IMR-90 (cell line): Measurements from ENCODE around the gene TBC1D1. TPM values are rescaled to one million over a fixed set of nuclear protein-coding genes. Genes with fewer than 3 reads are reported as not detected.

Experiments
- ATAC-seq: fragments of 200-7000 bp; cut with Tn5 transposase; 2 replicates; pipeline ENCODE4 v1.9.1; 2020; ENCODE audit warnings: low read depth, mild to moderate bottlenecking, moderate library complexity
- BruUV-seq: library from RNA; stranded (reverse); fragments of 400-500 nt; replicated peaks from 2 replicates; lab custom pipeline; 2021; lab: Mats Ljungman, UMichigan
- CTCF ChIA-PET: fragments of 300-600 bp; formaldehyde crosslinking; extraction: SDS; loops from one replicate; lab custom pipeline; 2021; ENCODE audit warnings: antibody characterized with exemption; lab: Yijun Ruan, JAX
- POLR2A ChIA-PET: fragments of 300-600 bp; sonication (Branson Sonifier 250); formaldehyde crosslinking; loops from one replicate; lab custom pipeline; 2022; ENCODE audit warnings: antibody characterized with exemption; ENCODE audit not compliant: unreplicated experiment; lab: Charles Lee
- DNase-seq: peaks from one replicate; pipeline ENCODE4 v3.0.0; 2013
- H2AFZ ChIP-seq: replicated peaks from 2 replicates; pipeline ENCODE3; 2013; ENCODE audit warnings: low read length, mild to moderate bottlenecking; ENCODE audit not compliant: poor library complexity
- H2AK5ac ChIP-seq: 2 replicates; pipeline ENCODE4 v1.6.1; 2013; ENCODE audit warnings: low read depth, low read length, inconsistent platforms
- H2AK9ac ChIP-seq: replicated peaks from 2 replicates; pipeline ENCODE3; 2013; ENCODE audit warnings: mild to moderate bottlenecking, low read depth, low read length, moderate library complexity; ENCODE audit not compliant: poor library complexity
- H2BK120ac ChIP-seq: 2 replicates; pipeline ENCODE4 v1.6.1; 2013; ENCODE audit warnings: low read depth, low read length, inconsistent platforms
- H2BK15ac ChIP-seq: 3 replicates; pipeline ENCODE4 v1.6.1; 2013; ENCODE audit warnings: low read depth, low read length, inconsistent platforms
- H2BK20ac ChIP-seq: 2 replicates; pipeline ENCODE4 v1.6.1; 2013; ENCODE audit warnings: low read depth, mild to moderate bottlenecking, inconsistent platforms, low read length, moderate library complexity
- H2BK5ac ChIP-seq: 2 replicates; pipeline ENCODE4 v1.6.1; 2013; ENCODE audit warnings: mild to moderate bottlenecking, low read depth, low read length, inconsistent platforms; ENCODE audit not compliant: poor library complexity, severe bottlenecking
- H3K14ac ChIP-seq: replicated peaks from 2 replicates; pipeline ENCODE4 v1.6.1; 2013; ENCODE audit warnings: low read depth, low read length, inconsistent platforms
- H3K18ac ChIP-seq: 2 replicates; pipeline ENCODE4 v1.6.1; 2013; ENCODE audit warnings: low read depth, low read length, control low read depth
- H3K23ac ChIP-seq: 2 replicates; pipeline ENCODE4 v1.6.1; 2013; ENCODE audit warnings: low read depth, low read length, inconsistent platforms
- H3K27ac ChIP-seq: 2 replicates; pipeline ENCODE4 v1.5.1; 2013; ENCODE audit warnings: mild to moderate bottlenecking, control low read depth, low read length; ENCODE audit not compliant: insufficient read depth
- H3K27me3 ChIP-seq: 2 replicates; pipeline ENCODE4 v1.6.1; 2013; ENCODE audit warnings: low read length; ENCODE audit not compliant: control insufficient read depth, insufficient read depth
- H3K36me3 ChIP-seq: 2 replicates; pipeline ENCODE4 v1.6.1; 2013; ENCODE audit warnings: low read length, mixed read lengths; ENCODE audit not compliant: control insufficient read depth, insufficient read depth
- H3K4ac ChIP-seq: 2 replicates; pipeline ENCODE4 v1.6.1; 2013; ENCODE audit warnings: low read depth, low read length, inconsistent platforms
- H3K4me1 ChIP-seq: 2 replicates; pipeline ENCODE4 v1.6.1; 2013; ENCODE audit warnings: low read length, mixed read lengths; ENCODE audit not compliant: control insufficient read depth, insufficient read depth
- H3K4me2 ChIP-seq: 2 replicates; pipeline ENCODE4 v1.6.1; 2013; ENCODE audit warnings: low read depth, mild to moderate bottlenecking, control low read depth, low read length, moderate library complexity
- H3K4me3 ChIP-seq: 2 replicates; pipeline ENCODE4 v1.5.1; 2013; ENCODE audit warnings: low read depth, mild to moderate bottlenecking, control low read depth, low read length, moderate library complexity; ENCODE audit not compliant: insufficient read depth
- H3K56ac ChIP-seq: 2 replicates; pipeline ENCODE4 v1.6.1; 2013; ENCODE audit warnings: low read length, inconsistent platforms; ENCODE audit not compliant: insufficient read depth; ENCODE audit errors: extremely low read depth
- H3K79me1 ChIP-seq, 2 experiments: 2 replicates each; pipeline ENCODE4 v1.6.1; 2013; ENCODE audit warnings: low read length in 2 of 2, inconsistent platforms in 1 of 2, low read depth in 1 of 2
- H3K9ac ChIP-seq: 2 replicates; pipeline ENCODE4 v1.6.1; 2013; ENCODE audit warnings: low read depth, low read length, control low read depth
- H3K9me1 ChIP-seq: 2 replicates; pipeline ENCODE4 v1.6.1; 2013; ENCODE audit warnings: low read length, inconsistent platforms; ENCODE audit not compliant: insufficient read depth
- H3K9me3 ChIP-seq: 2 replicates; pipeline ENCODE4 v1.6.1; 2013; ENCODE audit warnings: low read length; ENCODE audit not compliant: control insufficient read depth, insufficient read depth
- H4K20me1 ChIP-seq: 2 replicates; pipeline ENCODE4 v1.6.1; 2013; ENCODE audit warnings: low read length, inconsistent platforms; ENCODE audit not compliant: insufficient read depth
- H4K5ac ChIP-seq: 2 replicates; pipeline ENCODE4 v1.6.1; 2013; ENCODE audit warnings: mild to moderate bottlenecking, low read depth, low read length, control low read depth
- H4K8ac ChIP-seq, 2 experiments: 2 replicates each; pipeline ENCODE4 v1.6.1; 2013; ENCODE audit warnings: low read depth in 2 of 2, low read length in 2 of 2, control low read depth in 1 of 2, inconsistent platforms in 1 of 2
- H4K91ac ChIP-seq: 2 replicates; pipeline ENCODE4 v1.6.1; 2013; ENCODE audit warnings: low read depth, low read length, inconsistent platforms; ENCODE audit not compliant: insufficient read depth
- BHLHE40 ChIP-seq: fragments of 150-350 bp; IDR thresholded peaks from 2 replicates; pipeline ENCODE4 v1.6.1; 2016; ENCODE audit warnings: mild to moderate bottlenecking, low read depth, low read length
- CHD1 ChIP-seq: IDR thresholded peaks from 2 replicates; pipeline ENCODE4 v1.6.1; 2012; ENCODE audit warnings: low read depth, low read length, improper control_type of control experiment
- FOS ChIP-seq: fragments of 150-350 bp; IDR thresholded peaks from 2 replicates; pipeline ENCODE4 v1.6.1; 2016; ENCODE audit warnings: low read depth, low read length
- MAFK ChIP-seq: IDR thresholded peaks from 2 replicates; pipeline ENCODE4 v1.6.1; 2012; ENCODE audit warnings: low read depth, low read length, improper control_type of control experiment
- MXI1 ChIP-seq: IDR thresholded peaks from 2 replicates; pipeline ENCODE4 v1.6.1; 2012; ENCODE audit warnings: low read depth, mild to moderate bottlenecking, low read length, moderate library complexity, borderline replicate concordance
- NFE2L2 ChIP-seq: fragments of 150-350 bp; IDR thresholded peaks from 2 replicates; pipeline ENCODE4 v1.6.1; 2016; ENCODE audit warnings: low read depth, mild to moderate bottlenecking, low read length
- POLR2A ChIP-seq: IDR thresholded peaks from 2 replicates; pipeline ENCODE4 v1.6.1; 2012; ENCODE audit warnings: mild to moderate bottlenecking, low read depth, low read length
- RFX5 ChIP-seq: IDR thresholded peaks from 2 replicates; pipeline ENCODE4 v1.8.0; 2012; ENCODE audit warnings: low read depth, mild to moderate bottlenecking, low read length, moderate library complexity
- SMC3 ChIP-seq: fragments of 150-350 bp; IDR thresholded peaks from 2 replicates; pipeline ENCODE4 v1.6.1; 2016; ENCODE audit warnings: low read depth, mild to moderate bottlenecking, antibody characterized with exemption, low read length, moderate library complexity
- USF2 ChIP-seq: fragments of 150-350 bp; IDR thresholded peaks from 2 replicates; pipeline ENCODE4 v1.6.1; 2017; ENCODE audit warnings: mild to moderate bottlenecking, antibody characterized with exemption, low read length, low read depth
- WGBS, 2 experiments: methylation state at CpG; one replicate each; pipeline versions ENCODE4 v1.1.5 to v1.1.7; 2013; ENCODE audit warnings: missing lambda C conversion rate in 2 of 2; ENCODE audit not compliant: insufficient read length in 1 of 2; ENCODE audit errors: extremely low coverage in 2 of 2; 5-methylcytosine and 5-hydroxymethylcytosine counted together
- dilution Hi-C: fragments of 300-500 bp; cut with HindIII; formaldehyde crosslinking; loops from one replicate; pipeline ENCODE4 v1.14.3; 2018; ENCODE audit warnings: low sequenced_read_pairs; ENCODE audit not compliant: unreplicated experiment
- in situ Hi-C: fragments of 300-500 bp; cut with MboI; formaldehyde crosslinking; loops from 3 replicates; pipeline ENCODE4 v1.14.3; 2019; ENCODE audit warnings: low sequenced_read_pairs, inconsistent platforms, mixed read lengths
- intact Hi-C: fragments of 100-400 bp; cut with micrococcal nuclease; formaldehyde crosslinking; loops from 2 replicates; pipeline ENCODE4 v1.10.0; 2022
- polyA plus RNA-seq, 3 experiments: library from polyadenylated mRNA; depleted of rRNA; stranded (reverse); fragments of >200 nt; gene quantifications; 2 replicates each; pipeline ENCODE4 v1.2.3, GENCODE V29; 2012; ENCODE audit warnings: low replicate concordance in 1 of 3
- total RNA-seq: library from RNA; depleted of rRNA; stranded (reverse); fragments of >200 nt; gene quantifications from 2 replicates; pipeline ENCODE4 v1.2.3, GENCODE V29; 2012
- TF ChIP-seq, protein P1 (sequence below): conservative IDR thresholded peaks from 2 replicates; pipeline ENCODE4 v1.5.1; 2012; ENCODE audit warnings: mild to moderate bottlenecking, low read depth, low read length, improper control_type of control experiment

TBC1D1 gene
- total and polyA plus RNA-seq, 2 of the 4 experiments (the other 2 are of a cell fraction), result 42.4 to 104 TPM

DNA sequence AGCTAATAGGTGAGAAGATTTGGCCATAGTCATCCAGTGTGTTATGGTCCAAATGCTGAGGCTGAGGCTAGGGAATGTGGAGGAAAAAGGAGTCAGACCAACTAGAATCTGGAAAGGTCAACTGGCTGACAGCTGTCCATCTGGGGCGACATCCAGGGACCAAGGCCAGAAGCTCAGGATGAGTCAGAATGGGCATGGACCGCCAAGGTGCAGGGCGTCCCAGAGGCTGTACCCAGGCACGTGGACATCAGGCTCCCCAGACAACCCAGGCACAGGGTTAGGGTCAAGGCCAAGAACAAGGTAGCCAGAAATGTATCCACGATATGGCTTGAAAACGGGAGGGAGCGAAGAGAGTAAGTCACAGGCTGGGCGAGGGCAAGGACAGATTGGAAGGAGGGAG is 43.2 kb downstream of the TBC1D1 start:
- POLR2A ChIA-PET, result no interaction called here
- Histone ChIP-seq H4K8ac (no peak overlapping the region), H2BK120ac (no peak overlapping the region), H3K9me1 (no peaks in the 10 kb centered on the region), H3K79me1 (no peaks in the 10 kb centered on the region), H3K9me3 (no peaks in the 10 kb centered on the region), H3K27ac (no peak overlapping the region), H3K18ac (no peak overlapping the region), H3K9ac (no peak overlapping the region), H3K4ac (no peak overlapping the region), H3K27me3 (peaks cover 49% of the 10 kb centered on the region), H3K23ac (no peak overlapping the region), H3K14ac (no peak overlapping the region), H2BK20ac (no peak overlapping the region), H2AFZ (no peak overlapping the region), H2BK15ac (no peak overlapping the region), H3K56ac (no peak overlapping the region), H3K36me3 (no peaks in the 10 kb centered on the region), H4K5ac (no peak overlapping the region), H3K4me3 (no peak overlapping the region), H2AK9ac (no peak overlapping the region), H3K4me2 (no peak overlapping the region), H2BK5ac (no peak overlapping the region), H2AK5ac (no peak overlapping the region), H4K20me1 (no peaks in the 10 kb centered on the region), H3K4me1 (no peaks in the 10 kb centered on the region), H4K91ac (no peak overlapping the region)
- intact Hi-C loops (no loop called here), dilution Hi-C loops (no loop called here), in situ Hi-C loops (no loop called here)
- ATAC-seq (no peak), DNase-seq (no peak)
- CTCF ChIA-PET, result no interaction called here
- TF ChIP-seq, protein P1, sequence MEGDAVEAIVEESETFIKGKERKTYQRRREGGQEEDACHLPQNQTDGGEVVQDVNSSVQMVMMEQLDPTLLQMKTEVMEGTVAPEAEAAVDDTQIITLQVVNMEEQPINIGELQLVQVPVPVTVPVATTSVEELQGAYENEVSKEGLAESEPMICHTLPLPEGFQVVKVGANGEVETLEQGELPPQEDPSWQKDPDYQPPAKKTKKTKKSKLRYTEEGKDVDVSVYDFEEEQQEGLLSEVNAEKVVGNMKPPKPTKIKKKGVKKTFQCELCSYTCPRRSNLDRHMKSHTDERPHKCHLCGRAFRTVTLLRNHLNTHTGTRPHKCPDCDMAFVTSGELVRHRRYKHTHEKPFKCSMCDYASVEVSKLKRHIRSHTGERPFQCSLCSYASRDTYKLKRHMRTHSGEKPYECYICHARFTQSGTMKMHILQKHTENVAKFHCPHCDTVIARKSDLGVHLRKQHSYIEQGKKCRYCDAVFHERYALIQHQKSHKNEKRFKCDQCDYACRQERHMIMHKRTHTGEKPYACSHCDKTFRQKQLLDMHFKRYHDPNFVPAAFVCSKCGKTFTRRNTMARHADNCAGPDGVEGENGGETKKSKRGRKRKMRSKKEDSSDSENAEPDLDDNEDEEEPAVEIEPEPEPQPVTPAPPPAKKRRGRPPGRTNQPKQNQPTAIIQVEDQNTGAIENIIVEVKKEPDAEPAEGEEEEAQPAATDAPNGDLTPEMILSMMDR, result no peak
- TF ChIP-seq FOS (no peak), MAFK (no peak), MXI1 (no peak), BHLHE40 (no peak), RFX5 (no peak), SMC3 (no peak), CHD1 (no peak), USF2 (no peak), NFE2L2 (no peak), POLR2A (no peak)
- no TSS peak for BruUV-seq
- WGBS, 2 experiments, result 80% methylated on average over 4 of the region's 8 CpGs; no CpG with 5 or more reads in 1 of the 2 experiments
